PC-9 (cell line): ENCODE results near the gene CUX1. TPM values are rescaled to one million over a fixed set of nuclear protein-coding genes. Genes with fewer than 3 reads are reported as not detected.

Experiments
- BruUV-seq: library from RNA; stranded (reverse); fragments of 400-500 nt; replicated peaks from 2 replicates; lab custom pipeline; 2021; lab: Mats Ljungman, UMichigan
- CTCF ChIA-PET: fragments of 300-600 bp; sonication (Branson Sonifier 250); formaldehyde crosslinking; loops from one replicate; lab custom pipeline; 2022; ENCODE audit warnings: antibody characterized with exemption; lab: Charles Lee
- POLR2A ChIA-PET: fragments of 300-600 bp; sonication (Branson Sonifier 250); formaldehyde crosslinking; loops from one replicate; lab custom pipeline; 2022; ENCODE audit warnings: antibody characterized with exemption; ENCODE audit not compliant: unreplicated experiment; lab: Charles Lee
- DNase-seq, 2 experiments: peaks; one replicate each; pipeline versions ENCODE4 v3.0.0 to v3.0.0-alpha.2; 2015 to 2022; ENCODE audit warnings: mixed read lengths in 1 of 2
- H2AFZ ChIP-seq: fragments of 200-600 bp; sonication (generic); 2 replicates; pipeline ENCODE4 v1.8.1; 2017; ENCODE audit warnings: antibody characterized with exemption
- H3F3A ChIP-seq: fragments of 200-600 bp; sonication (generic); 2 replicates; pipeline ENCODE4 v1.8.1; 2017; ENCODE audit warnings: antibody characterized with exemption, mild to moderate bottlenecking, low read depth; ENCODE audit not compliant: insufficient read depth
- H3K27ac ChIP-seq: fragments of 200-600 bp; sonication (generic); 2 replicates; pipeline ENCODE4 v1.6.1; 2016; ENCODE audit warnings: mixed run types
- H3K27me3 ChIP-seq: fragments of 200-600 bp; sonication (generic); 2 replicates; pipeline ENCODE4 v1.6.1; 2016; ENCODE audit warnings: low read depth, mixed run types; ENCODE audit not compliant: insufficient read depth
- H3K36me3 ChIP-seq: fragments of 200-600 bp; sonication (generic); 2 replicates; pipeline ENCODE4 v1.6.1; 2016; ENCODE audit warnings: low read depth, mixed run types
- H3K4me1 ChIP-seq: fragments of 200-600 bp; sonication (generic); replicated peaks from 2 replicates; pipeline ENCODE4 v1.6.1; 2016; ENCODE audit warnings: mixed run types; ENCODE audit not compliant: insufficient read depth
- H3K4me2 ChIP-seq: fragments of 200-600 bp; sonication (generic); 2 replicates; pipeline ENCODE4 v1.6.1; 2017; ENCODE audit warnings: mixed run types
- H3K4me3 ChIP-seq: fragments of 200-600 bp; sonication (generic); 2 replicates; pipeline ENCODE4 v1.6.1; 2016; ENCODE audit warnings: mixed run types
- H3K79me2 ChIP-seq: fragments of 200-600 bp; sonication (generic); 2 replicates; pipeline ENCODE4 v1.6.1; 2017; ENCODE audit warnings: low read depth, mixed run types
- H3K9me2 ChIP-seq: fragments of 200-600 bp; sonication (generic); 2 replicates; pipeline ENCODE4 v1.8.1; 2017; ENCODE audit warnings: mild to moderate bottlenecking; ENCODE audit not compliant: insufficient read depth
- H3K9me3 ChIP-seq: fragments of 200-600 bp; sonication (generic); 2 replicates; pipeline ENCODE4 v1.8.1; 2016; ENCODE audit warnings: low read depth; ENCODE audit not compliant: insufficient read depth
- H4K20me1 ChIP-seq: fragments of 200-600 bp; sonication (generic); 2 replicates; pipeline ENCODE4 v1.8.1; 2017; ENCODE audit not compliant: insufficient read depth
- EZH2 ChIP-seq: fragments of 200-600 bp; sonication (generic); IDR thresholded peaks from 2 replicates; pipeline ENCODE4 v1.8.0; 2017; ENCODE audit warnings: antibody characterized with exemption, low read depth
- intact Hi-C: fragments of 100-400 bp; cut with micrococcal nuclease; formaldehyde crosslinking; loops from one replicate; pipeline ENCODE4 v1.10.0; 2022; ENCODE audit not compliant: unreplicated experiment
- total RNA-seq: library from RNA; stranded (reverse); gene quantifications from 2 replicates; pipeline ENCODE4 v1.2.3, GENCODE V29; 2021
- TF ChIP-seq, protein P1 (sequence below): fragments of 200-600 bp; sonication (generic); conservative IDR thresholded peaks from 2 replicates; pipeline ENCODE4 v1.6.1; 2017; ENCODE audit warnings: mixed run types, antibody characterized with exemption, mild to moderate bottlenecking, moderate library complexity

Gene CUX1
- total RNA-seq, 1 experiment from 2014 or later: 83.3 TPM

DNA sequence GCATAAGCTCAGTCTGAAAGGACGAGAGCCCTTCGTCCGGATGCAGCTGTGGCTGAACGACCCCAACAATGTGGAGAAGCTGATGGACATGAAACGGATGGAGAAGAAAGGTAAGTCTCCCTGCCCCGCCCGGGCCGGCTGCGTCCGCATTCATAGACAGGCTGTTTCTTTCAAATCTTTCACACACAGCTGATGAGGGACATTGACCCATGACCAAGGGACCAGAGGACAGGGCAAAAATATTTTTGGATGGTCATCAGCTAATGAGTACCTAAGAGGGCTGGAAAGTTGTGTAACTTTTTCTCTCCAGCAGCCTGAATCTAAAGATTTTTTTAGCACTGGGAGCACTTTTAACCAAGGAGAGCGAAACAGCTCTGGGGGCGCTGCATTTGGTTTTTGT is 416.7 kb downstream of the CUX1 start:
- Histone ChIP-seq H3K9me3 (no peaks in the 10 kb centered on the region), H3K36me3 (no peaks in the 10 kb centered on the region), H3K27ac (no peak overlapping the region), H3K4me3 (no peak overlapping the region), H3K4me1 (no peaks in the 10 kb centered on the region), H3K27me3 (no peaks in the 10 kb centered on the region), H3K9me2 (no peaks in the 10 kb centered on the region), H2AFZ (no peak overlapping the region), H3K4me2 (no peak overlapping the region), H3F3A (no peaks in the 10 kb centered on the region), H4K20me1 (no peaks in the 10 kb centered on the region), H3K79me2 (no peaks in the 10 kb centered on the region)
- DNase-seq: no peak
- ChIA-PET CTCF (no interaction called here), POLR2A (no interaction called here)
- intact Hi-C loops: loop anchor here (10.0 kb wide), 2 partner anchors 229 to 379 kb away; no protein-coding TSS in a partner anchor
- no TSS peak for BruUV-seq
- TF ChIP-seq EZH2: no peak
- TF ChIP-seq, protein P1, sequence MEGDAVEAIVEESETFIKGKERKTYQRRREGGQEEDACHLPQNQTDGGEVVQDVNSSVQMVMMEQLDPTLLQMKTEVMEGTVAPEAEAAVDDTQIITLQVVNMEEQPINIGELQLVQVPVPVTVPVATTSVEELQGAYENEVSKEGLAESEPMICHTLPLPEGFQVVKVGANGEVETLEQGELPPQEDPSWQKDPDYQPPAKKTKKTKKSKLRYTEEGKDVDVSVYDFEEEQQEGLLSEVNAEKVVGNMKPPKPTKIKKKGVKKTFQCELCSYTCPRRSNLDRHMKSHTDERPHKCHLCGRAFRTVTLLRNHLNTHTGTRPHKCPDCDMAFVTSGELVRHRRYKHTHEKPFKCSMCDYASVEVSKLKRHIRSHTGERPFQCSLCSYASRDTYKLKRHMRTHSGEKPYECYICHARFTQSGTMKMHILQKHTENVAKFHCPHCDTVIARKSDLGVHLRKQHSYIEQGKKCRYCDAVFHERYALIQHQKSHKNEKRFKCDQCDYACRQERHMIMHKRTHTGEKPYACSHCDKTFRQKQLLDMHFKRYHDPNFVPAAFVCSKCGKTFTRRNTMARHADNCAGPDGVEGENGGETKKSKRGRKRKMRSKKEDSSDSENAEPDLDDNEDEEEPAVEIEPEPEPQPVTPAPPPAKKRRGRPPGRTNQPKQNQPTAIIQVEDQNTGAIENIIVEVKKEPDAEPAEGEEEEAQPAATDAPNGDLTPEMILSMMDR: no peak

DNA sequence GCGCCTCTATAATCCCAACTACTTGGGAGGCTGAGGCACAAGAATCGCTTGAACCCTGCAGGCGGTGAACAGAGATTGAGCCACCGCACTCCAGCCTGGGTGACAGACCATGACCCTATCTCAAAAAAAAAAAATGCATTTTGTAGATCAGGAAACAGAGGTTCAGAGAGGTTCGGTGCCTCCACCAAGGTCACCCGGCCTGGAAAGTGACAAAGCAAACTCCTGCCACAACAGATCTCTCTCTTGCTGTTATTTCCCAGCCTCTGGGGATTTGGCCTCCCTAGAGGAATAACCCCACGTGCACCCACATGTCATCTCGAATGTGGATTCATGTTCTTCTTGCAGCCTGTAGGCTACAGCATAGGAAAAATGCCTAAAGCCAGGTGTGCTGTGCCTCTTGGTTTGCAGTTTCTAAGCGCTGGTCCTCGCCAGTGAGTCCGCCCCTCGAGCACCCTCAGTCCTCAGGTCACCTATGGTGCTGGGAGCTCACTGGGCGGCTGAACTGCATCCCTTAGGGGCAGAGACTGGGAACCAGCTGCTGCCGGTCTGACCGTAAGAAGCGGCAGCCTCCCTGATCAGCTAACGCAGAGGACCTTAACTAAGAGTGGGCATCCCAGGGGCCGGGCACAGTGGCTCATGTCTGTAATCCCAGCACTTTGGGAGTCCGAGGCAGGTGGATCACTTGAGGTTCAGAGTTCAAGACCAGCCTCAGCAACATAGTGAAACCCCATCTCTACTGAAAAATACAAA is 417.6 kb downstream of the CUX1 start:
- CTCF ChIA-PET: interaction anchor here (0.7 kb wide), 1 partner anchor 631 kb away, joined by 8 read pairs; no protein-coding TSS in a partner anchor

DNA sequence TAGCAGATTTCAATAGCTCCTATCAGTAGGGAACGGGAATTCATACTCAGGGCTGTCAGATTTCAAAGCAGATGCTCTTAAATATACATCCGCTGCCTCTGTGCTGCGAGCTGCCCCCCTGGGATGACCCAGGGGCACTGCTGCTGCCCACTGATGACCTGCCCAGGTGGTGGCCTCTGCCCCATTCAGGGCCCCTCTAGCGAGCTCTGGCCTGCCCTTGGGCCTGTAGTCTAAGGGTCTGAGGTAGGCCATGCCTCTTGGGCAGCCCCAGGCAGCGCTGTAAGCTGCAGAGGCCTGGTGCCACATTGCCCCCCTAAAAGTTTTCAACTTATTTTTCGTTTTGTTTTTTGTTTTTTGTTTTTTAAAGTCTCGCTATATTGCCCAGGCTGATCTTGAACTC is 418.7 kb downstream of the CUX1 start:
- H3K36me3 ChIP-seq: no peaks in the 10 kb centered on the region

More for the DNA sequence above, 417.6 kb downstream of the CUX1 start:
- Histone ChIP-seq H2AFZ (no peak overlapping the region), H3K9me2 (no peaks in the 10 kb centered on the region), H3K4me1 (no peaks in the 10 kb centered on the region), H3K4me2 (no peak overlapping the region), H3K27ac (no peak overlapping the region), H3K4me3 (no peak overlapping the region), H4K20me1 (no peaks in the 10 kb centered on the region), H3K79me2 (no peaks in the 10 kb centered on the region), H3F3A (no peaks in the 10 kb centered on the region), H3K27me3 (no peaks in the 10 kb centered on the region), H3K36me3 (no peaks in the 10 kb centered on the region), H3K9me3 (no peaks in the 10 kb centered on the region)
- intact Hi-C loops: loop anchor here (10.0 kb wide), 2 partner anchors 230 to 380 kb away; no protein-coding TSS in a partner anchor
- DNase-seq: no peak
- TF ChIP-seq, protein P1: no peak
- TF ChIP-seq EZH2: no peak
- POLR2A ChIA-PET: no interaction called here
- no TSS peak for BruUV-seq

More for the DNA sequence above, 418.7 kb downstream of the CUX1 start:
- H3K27me3 ChIP-seq: no peaks in the 10 kb centered on the region
- no peaks in the 10 kb centered on the region for H3F3A ChIP-seq
- no peaks in the 10 kb centered on the region for H3K9me3 ChIP-seq
- ChIA-PET CTCF (no interaction called here), POLR2A (interaction anchor here (0.5 kb wide), 1 partner anchor 643 kb away, joined by 3 read pairs; no protein-coding TSS in a partner anchor)
- H3K4me3 ChIP-seq: no peak overlapping the region
- intact Hi-C loops: loop anchor here (1.0 to 10.0 kb wide), 7 partner anchors 231 to 694 kb away; no protein-coding TSS in a partner anchor
- no peak overlapping the region for H2AFZ ChIP-seq
- no TSS peak for BruUV-seq
- no peaks in the 10 kb centered on the region for H3K79me2 ChIP-seq
- H4K20me1 ChIP-seq: no peaks in the 10 kb centered on the region
- TF ChIP-seq EZH2: no peak
- TF ChIP-seq, protein P1: no peak
- H3K9me2 ChIP-seq: no peaks in the 10 kb centered on the region
- no peaks in the 10 kb centered on the region for H3K4me1 ChIP-seq
- DNase-seq: no peak
- no peak overlapping the region for H3K4me2 ChIP-seq
- no peak overlapping the region for H3K27ac ChIP-seq
